Panc1 (cell line): ENCODE measurements around the gene TMEM258. TPM values are rescaled to one million over a fixed set of nuclear protein-coding genes. Genes with fewer than 3 reads are reported as not detected.

Experiments used
- ATAC-seq: fragments of 200-7000 bp; cut with Tn5 transposase; 2 replicates; pipeline ENCODE4 v1.9.1; 2020; ENCODE audit warnings: mild to moderate bottlenecking, moderate library complexity
- BruUV-seq: library from RNA; stranded (reverse); fragments of 400-500 nt; replicated peaks from 2 replicates; lab custom pipeline; 2021; lab: Mats Ljungman, UMichigan
- CTCF ChIA-PET: fragments of 300-600 bp; sonication (Branson Sonifier 250); formaldehyde crosslinking; loops from one replicate; lab custom pipeline; 2022; ENCODE audit warnings: antibody characterized with exemption; lab: Charles Lee
- POLR2A ChIA-PET: fragments of 300-600 bp; sonication (Branson Sonifier 250); formaldehyde crosslinking; loops from one replicate; lab custom pipeline; 2022; ENCODE audit warnings: antibody characterized with exemption; lab: Charles Lee
- DNase-seq: peaks from one replicate; pipeline ENCODE4 v3.0.0-alpha.2; 2010; ENCODE audit warnings: low read depth, low spot score
- H3K27ac ChIP-seq: 2 replicates; pipeline ENCODE4 v1.5.1; 2011; ENCODE audit warnings: mild to moderate bottlenecking, low read length, inconsistent platforms
- H3K27me3 ChIP-seq: fragments of 200-500 bp; sonication (Bioruptor generic); 2 replicates; pipeline ENCODE4 v1.6.0; 2014; ENCODE audit warnings: low read length, inconsistent platforms; ENCODE audit not compliant: control insufficient read depth, insufficient read depth
- H3K36me3 ChIP-seq: fragments of 200-500 bp; sonication (Bioruptor generic); 2 replicates; pipeline ENCODE4 v1.5.1; 2014; ENCODE audit warnings: inconsistent platforms, mild to moderate bottlenecking, low read length, moderate library complexity; ENCODE audit not compliant: control insufficient read depth, insufficient read depth
- H3K4me1 ChIP-seq: 2 replicates; pipeline ENCODE4 v1.5.1; 2011; ENCODE audit warnings: inconsistent platforms, mild to moderate bottlenecking, low read length, moderate library complexity; ENCODE audit not compliant: control insufficient read depth, insufficient read depth
- H3K4me3 ChIP-seq, 2 experiments: 2 replicates each; pipeline ENCODE4 v1.5.1; 2011 to 2012; ENCODE audit warnings: low read depth in 2 of 2, low read length in 2 of 2, mild to moderate bottlenecking in 2 of 2, inconsistent platforms in 1 of 2, moderate library complexity in 1 of 2
- H3K9me3 ChIP-seq: fragments of 200-500 bp; sonication (Bioruptor generic); 2 replicates; pipeline ENCODE4 v1.5.1; 2014; ENCODE audit warnings: low read depth, mild to moderate bottlenecking, inconsistent platforms, low read length, moderate library complexity; ENCODE audit not compliant: control insufficient read depth, insufficient read depth
- CTCF ChIP-seq: fragments of 450-650 bp; IDR thresholded peaks from 2 replicates; pipeline ENCODE4 v1.5.1; 2017; ENCODE audit warnings: mild to moderate bottlenecking
- POLR2AphosphoS5 ChIP-seq: IDR thresholded peaks from 2 replicates; pipeline ENCODE4 v1.6.1; 2012; ENCODE audit warnings: mild to moderate bottlenecking, low read depth, low read length, moderate library complexity
- REST ChIP-seq, 2 experiments: IDR thresholded peaks; 2 replicates each; pipeline ENCODE4 v1.6.1; 2011 to 2012; ENCODE audit warnings: low read depth in 2 of 2, control low read depth in 1 of 2, low read length in 1 of 2, mild to moderate bottlenecking in 1 of 2, moderate library complexity in 1 of 2; ENCODE audit not compliant: insufficient read depth in 1 of 2
- SIN3A ChIP-seq: IDR thresholded peaks from 2 replicates; pipeline ENCODE4 v1.6.1; 2012; ENCODE audit warnings: low read depth, mild to moderate bottlenecking, low read length, moderate library complexity, borderline replicate concordance; ENCODE audit not compliant: insufficient read depth
- TCF7L2 ChIP-seq: IDR thresholded peaks from 2 replicates; pipeline ENCODE4 v1.6.1; 2011; ENCODE audit warnings: mild to moderate bottlenecking, low read depth, low read length, inconsistent platforms
- in situ Hi-C: cut with HindIII; loops from 2 replicates; pipeline ENCODE4 v1.10.0; 2016; ENCODE audit warnings: low sequenced_read_pairs, low pct_unique_long_range_greater_than_20kb
- intact Hi-C: fragments of 100-400 bp; cut with micrococcal nuclease; formaldehyde crosslinking; loops from one replicate; pipeline ENCODE4 v1.10.0; 2022; ENCODE audit not compliant: unreplicated experiment
- total RNA-seq: library from RNA; stranded (reverse); gene quantifications from one replicate; pipeline ENCODE4 v1.2.1, GENCODE V29; 2021; ENCODE audit not compliant: unreplicated experiment

TMEM258 gene
- total RNA-seq, 1 experiment from 2014 or later = 139 TPM

GRCh38 chr11:61746442-61747191 lies 45.8 kb downstream of the TMEM258 start:
- no TSS peak for BruUV-seq
- POLR2A ChIA-PET = no interaction called here
- Histone ChIP-seq H3K9me3 (no peaks in the 10 kb centered on the region), H3K36me3 (no peaks in the 10 kb centered on the region), H3K27ac (no peak overlapping the region), H3K27me3 (no peaks in the 10 kb centered on the region), H3K4me3 (no peak overlapping the region), H3K4me1 (no peaks in the 10 kb centered on the region; the same call in 1 of the 2 replicates)
- TF ChIP-seq TCF7L2 = no peak
- TF ChIP-seq REST (IDR thresholded peaks at IDR 0.05; ENCODE audit: insufficient read depth in 1 of 2, low read depth in 2 of 2, low read length in 1 of 2) = no peak
- TF ChIP-seq POLR2AphosphoS5 = no peak
- no peak for TF ChIP-seq SIN3A
- no peak for TF ChIP-seq CTCF
- no peak for ATAC-seq
- CTCF ChIA-PET = interaction anchor here (1.2 kb wide), 1 partner anchor 13 kb away, joined by 5 read pairs; no protein-coding TSS in a partner anchor
- no peak for DNase-seq
- intact Hi-C loops = no loop called here
- in situ Hi-C loops = no loop called here

- H3K27ac ChIP-seq = no peak overlapping the region
- no peaks in the 10 kb centered on the region for H3K9me3 ChIP-seq
- DNase-seq (no peak), ATAC-seq (no peak)
- H3K4me1 ChIP-seq = no peaks in the 10 kb centered on the region; the same call in 1 of the 2 replicates
- TF ChIP-seq CTCF = no peak
- TF ChIP-seq TCF7L2 = no peak
- no peak for TF ChIP-seq SIN3A
- no peak for TF ChIP-seq POLR2AphosphoS5
- TF ChIP-seq REST (IDR thresholded peaks at IDR 0.05; ENCODE audit: insufficient read depth in 1 of 2, low read depth in 2 of 2, low read length in 1 of 2) = no peak
- no peak overlapping the region for H3K4me3 ChIP-seq
- CTCF ChIA-PET = interaction anchor here (1.2 kb wide), 1 partner anchor 12 kb away, joined by 5 read pairs; no protein-coding TSS in a partner anchor
- no peaks in the 10 kb centered on the region for H3K27me3 ChIP-seq
- no TSS peak for BruUV-seq
- in situ Hi-C loops = no loop called here
- H3K36me3 ChIP-seq = no peaks in the 10 kb centered on the region
- POLR2A ChIA-PET = interaction anchor here (0.6 kb wide), 1 partner anchor 264 kb away, joined by 5 read pairs; no protein-coding TSS in a partner anchor
- intact Hi-C loops = no loop called here
Observed at GRCh38 chr11:61745781-61746441, 46.5 kb downstream of the TMEM258 start.
